ENCODE results near the gene SORT1.

GRCh38 chr1:109335091-109335490, 62.6 kb downstream of the SORT1 start:
- TF ChIP-seq, protein P1, sequence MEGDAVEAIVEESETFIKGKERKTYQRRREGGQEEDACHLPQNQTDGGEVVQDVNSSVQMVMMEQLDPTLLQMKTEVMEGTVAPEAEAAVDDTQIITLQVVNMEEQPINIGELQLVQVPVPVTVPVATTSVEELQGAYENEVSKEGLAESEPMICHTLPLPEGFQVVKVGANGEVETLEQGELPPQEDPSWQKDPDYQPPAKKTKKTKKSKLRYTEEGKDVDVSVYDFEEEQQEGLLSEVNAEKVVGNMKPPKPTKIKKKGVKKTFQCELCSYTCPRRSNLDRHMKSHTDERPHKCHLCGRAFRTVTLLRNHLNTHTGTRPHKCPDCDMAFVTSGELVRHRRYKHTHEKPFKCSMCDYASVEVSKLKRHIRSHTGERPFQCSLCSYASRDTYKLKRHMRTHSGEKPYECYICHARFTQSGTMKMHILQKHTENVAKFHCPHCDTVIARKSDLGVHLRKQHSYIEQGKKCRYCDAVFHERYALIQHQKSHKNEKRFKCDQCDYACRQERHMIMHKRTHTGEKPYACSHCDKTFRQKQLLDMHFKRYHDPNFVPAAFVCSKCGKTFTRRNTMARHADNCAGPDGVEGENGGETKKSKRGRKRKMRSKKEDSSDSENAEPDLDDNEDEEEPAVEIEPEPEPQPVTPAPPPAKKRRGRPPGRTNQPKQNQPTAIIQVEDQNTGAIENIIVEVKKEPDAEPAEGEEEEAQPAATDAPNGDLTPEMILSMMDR (conservative IDR thresholded peaks at IDR 0.05 in 1 of 2, IDR thresholded peaks at IDR 0.05 in 1 of 2; ENCODE audit: extremely low read depth in 1 of 2, insufficient read depth in 1 of 2, low read depth in 1 of 2, low read length in 2 of 2) = no peak
- TF ChIP-seq EZH2 (IDR thresholded peaks at IDR 0.05; ENCODE audit: borderline replicate concordance, low read length) = no peak
